OCI-LY1 (cell line): ENCODE data around the gene COPZ1.

Source experiments
- H2AFZ ChIP-seq: fragments of 200-600 bp; sonication (generic), shearing (Covaris generic); 2 replicates; pipeline ENCODE4 v1.6.0; 2014; ENCODE audit warnings: antibody characterized with exemption, mild to moderate bottlenecking, low read length
- H3F3A ChIP-seq: fragments of 200-600 bp; sonication (generic), shearing (Covaris generic); 2 replicates; pipeline ENCODE4 v1.6.0; 2014; ENCODE audit warnings: mild to moderate bottlenecking, antibody characterized with exemption, low read length, moderate library complexity; ENCODE audit not compliant: insufficient read depth
- H3K27ac ChIP-seq: fragments of 200-600 bp; sonication (generic); 2 replicates; pipeline ENCODE4 v1.5.1; 2014; ENCODE audit warnings: low read length, mixed run types, mild to moderate bottlenecking, low read depth; ENCODE audit not compliant: poor library complexity, severe bottlenecking
- H3K27me3 ChIP-seq: fragments of 200-600 bp; sonication (generic); 2 replicates; pipeline ENCODE4 v1.6.0; 2014; ENCODE audit warnings: antibody characterized with exemption, mild to moderate bottlenecking, low read length, moderate library complexity; ENCODE audit not compliant: insufficient read depth
- H3K36me3 ChIP-seq: fragments of 200-600 bp; sonication (generic); 2 replicates; pipeline ENCODE4 v1.6.1; 2014; ENCODE audit warnings: mild to moderate bottlenecking, antibody characterized with exemption, low read length, moderate library complexity, mixed read lengths; ENCODE audit not compliant: insufficient read depth
- H3K4me1 ChIP-seq: fragments of 200-600 bp; sonication (generic); 2 replicates; pipeline ENCODE4 v1.5.1; 2014; ENCODE audit warnings: mild to moderate bottlenecking, low read length, moderate library complexity; ENCODE audit not compliant: insufficient read depth, severe bottlenecking
- H3K4me2 ChIP-seq: fragments of 200-600 bp; sonication (generic), shearing (Covaris generic); 2 replicates; pipeline ENCODE4 v1.6.1; 2014; ENCODE audit warnings: low read length
- H3K4me3 ChIP-seq: fragments of 200-600 bp; sonication (generic); 2 replicates; pipeline ENCODE4 v1.5.1; 2014; ENCODE audit warnings: low read length, low read depth, mild to moderate bottlenecking, mixed read lengths; ENCODE audit not compliant: poor library complexity, severe bottlenecking
- H3K79me2 ChIP-seq: fragments of 200-600 bp; shearing (Covaris generic); 2 replicates; pipeline ENCODE4 v1.6.1; 2016; ENCODE audit warnings: mixed run types, low read length, mixed read lengths; ENCODE audit not compliant: insufficient read depth
- H3K9ac ChIP-seq: fragments of 200-600 bp; sonication (generic), shearing (Covaris generic); 2 replicates; pipeline ENCODE4 v1.6.1; 2014; ENCODE audit warnings: mild to moderate bottlenecking, low read length, mixed read lengths
- H3K9me2 ChIP-seq: fragments of 200-600 bp; sonication (generic), shearing (Covaris generic); 2 replicates; pipeline ENCODE4 v1.6.1; 2014; ENCODE audit warnings: low read depth, mild to moderate bottlenecking, low read length, mixed read lengths
- H3K9me3 ChIP-seq: fragments of 200-600 bp; shearing (Covaris generic); 2 replicates; pipeline ENCODE4 v1.6.1; 2014; ENCODE audit warnings: low read length, mixed read lengths
- H4K20me1 ChIP-seq: fragments of 200-600 bp; sonication (generic), shearing (Covaris generic); 2 replicates; pipeline ENCODE4 v1.6.0; 2016; ENCODE audit warnings: mild to moderate bottlenecking, low read length; ENCODE audit not compliant: insufficient read depth
- EZH2 ChIP-seq: fragments of 200-600 bp; sonication (generic), shearing (Covaris generic); IDR thresholded peaks from 2 replicates; pipeline ENCODE4 v1.8.0; 2017; ENCODE audit warnings: borderline replicate concordance, mixed run types, mild to moderate bottlenecking, antibody characterized with exemption, low read length, moderate library complexity, mixed read lengths
- TF ChIP-seq, protein P1 (sequence below): fragments of 200-600 bp; sonication (generic), shearing (Covaris generic); IDR thresholded peaks from 2 replicates; pipeline ENCODE4 v1.5.1; 2017; ENCODE audit warnings: mild to moderate bottlenecking, antibody characterized with exemption, low read length, moderate library complexity, mixed read lengths

The COPZ1 gene

DNA sequence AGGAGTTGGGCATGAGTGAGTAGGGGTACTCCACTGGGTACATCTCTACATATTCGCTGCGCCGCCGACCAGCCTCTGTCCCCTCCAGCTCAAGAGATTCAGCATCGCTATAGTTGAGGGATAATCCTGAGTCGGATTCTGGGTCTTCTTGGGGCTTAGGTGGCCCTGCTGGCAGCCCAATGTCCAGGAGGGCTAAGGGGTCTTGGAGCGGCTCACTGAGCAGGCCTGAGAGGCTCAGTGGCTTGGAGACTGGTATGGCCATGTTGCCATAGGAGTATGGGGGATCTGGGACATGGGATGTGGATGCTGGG, 32.0 kb upstream of the COPZ1 start:
- TF ChIP-seq EZH2 = no peak
- TF ChIP-seq, protein P1, sequence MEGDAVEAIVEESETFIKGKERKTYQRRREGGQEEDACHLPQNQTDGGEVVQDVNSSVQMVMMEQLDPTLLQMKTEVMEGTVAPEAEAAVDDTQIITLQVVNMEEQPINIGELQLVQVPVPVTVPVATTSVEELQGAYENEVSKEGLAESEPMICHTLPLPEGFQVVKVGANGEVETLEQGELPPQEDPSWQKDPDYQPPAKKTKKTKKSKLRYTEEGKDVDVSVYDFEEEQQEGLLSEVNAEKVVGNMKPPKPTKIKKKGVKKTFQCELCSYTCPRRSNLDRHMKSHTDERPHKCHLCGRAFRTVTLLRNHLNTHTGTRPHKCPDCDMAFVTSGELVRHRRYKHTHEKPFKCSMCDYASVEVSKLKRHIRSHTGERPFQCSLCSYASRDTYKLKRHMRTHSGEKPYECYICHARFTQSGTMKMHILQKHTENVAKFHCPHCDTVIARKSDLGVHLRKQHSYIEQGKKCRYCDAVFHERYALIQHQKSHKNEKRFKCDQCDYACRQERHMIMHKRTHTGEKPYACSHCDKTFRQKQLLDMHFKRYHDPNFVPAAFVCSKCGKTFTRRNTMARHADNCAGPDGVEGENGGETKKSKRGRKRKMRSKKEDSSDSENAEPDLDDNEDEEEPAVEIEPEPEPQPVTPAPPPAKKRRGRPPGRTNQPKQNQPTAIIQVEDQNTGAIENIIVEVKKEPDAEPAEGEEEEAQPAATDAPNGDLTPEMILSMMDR = no peak
- no peaks in the 10 kb centered on the region for H4K20me1 ChIP-seq
- peaks cover 5% of the 10 kb centered on the region for H3K4me1 ChIP-seq
- no peaks in the 10 kb centered on the region for H3K9me2 ChIP-seq
- peaks cover 12% of the 10 kb centered on the region; the same call in 1 of the 2 replicates for H3F3A ChIP-seq
- H2AFZ ChIP-seq = no peak overlapping the region
- H3K4me2 ChIP-seq = no peak overlapping the region
- peaks cover 5% of the 10 kb centered on the region for H3K36me3 ChIP-seq
- no peak overlapping the region for H3K9ac ChIP-seq
- no peaks in the 10 kb centered on the region for H3K9me3 ChIP-seq
- H3K4me3 ChIP-seq = no peak overlapping the region
- no peak overlapping the region for H3K27ac ChIP-seq
- H3K27me3 ChIP-seq = no peaks in the 10 kb centered on the region
- no peaks in the 10 kb centered on the region for H3K79me2 ChIP-seq

DNA sequence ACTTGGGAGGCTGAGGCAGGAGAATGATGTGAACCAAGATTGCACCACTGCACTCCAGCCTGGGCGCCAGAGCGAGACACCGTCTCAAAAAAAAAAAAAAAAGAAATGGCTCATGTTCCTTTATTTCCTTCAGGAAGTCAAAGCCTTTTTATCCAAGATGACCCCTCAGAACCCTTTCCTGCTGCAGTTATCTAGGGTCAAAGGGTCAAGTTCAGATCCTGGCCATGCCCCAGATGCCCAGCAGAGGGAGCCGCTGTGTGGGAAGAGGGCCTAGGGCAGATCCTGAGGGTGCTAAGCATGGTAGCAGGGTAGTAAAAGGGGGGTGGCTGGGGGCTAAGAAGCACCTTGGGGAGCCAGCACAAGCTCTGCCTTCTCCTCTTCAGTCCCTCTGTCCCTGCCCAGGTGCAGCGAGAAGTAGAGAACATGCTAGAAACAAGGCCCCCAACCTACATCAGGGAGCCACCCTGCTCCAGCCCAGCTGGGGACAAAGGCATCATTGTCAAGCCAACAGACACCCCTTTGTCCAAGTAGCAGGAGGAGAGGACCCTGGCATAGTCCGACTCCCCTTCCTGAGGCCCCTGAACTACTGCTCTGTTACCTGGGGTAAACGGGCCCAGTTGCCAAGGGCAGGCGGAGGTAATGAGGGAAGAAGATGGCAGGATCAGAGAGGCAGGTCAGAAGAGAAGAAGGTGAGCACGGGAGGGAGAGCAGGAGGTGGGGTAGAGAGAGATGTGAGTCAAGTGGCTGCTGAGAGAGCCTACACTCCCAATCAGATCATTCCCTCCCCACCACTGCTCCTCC, 30.6 kb upstream of the COPZ1 start:
- Histone ChIP-seq H3K4me1 (no peaks in the 10 kb centered on the region), H4K20me1 (no peaks in the 10 kb centered on the region), H2AFZ (no peak overlapping the region), H3K27ac (no peak overlapping the region), H3K36me3 (no peaks in the 10 kb centered on the region), H3K79me2 (no peaks in the 10 kb centered on the region), H3K4me3 (no peak overlapping the region), H3K4me2 (no peak overlapping the region), H3F3A (0 out of 2 replicates have a peak, but pooled peaks cover 7% of the 10 kb centered on the region), H3K9ac (no peak overlapping the region), H3K9me2 (no peaks in the 10 kb centered on the region), H3K9me3 (no peaks in the 10 kb centered on the region), H3K27me3 (no peaks in the 10 kb centered on the region)
- TF ChIP-seq, protein P1 = peak; percentile 88
- TF ChIP-seq EZH2 = no peak

DNA sequence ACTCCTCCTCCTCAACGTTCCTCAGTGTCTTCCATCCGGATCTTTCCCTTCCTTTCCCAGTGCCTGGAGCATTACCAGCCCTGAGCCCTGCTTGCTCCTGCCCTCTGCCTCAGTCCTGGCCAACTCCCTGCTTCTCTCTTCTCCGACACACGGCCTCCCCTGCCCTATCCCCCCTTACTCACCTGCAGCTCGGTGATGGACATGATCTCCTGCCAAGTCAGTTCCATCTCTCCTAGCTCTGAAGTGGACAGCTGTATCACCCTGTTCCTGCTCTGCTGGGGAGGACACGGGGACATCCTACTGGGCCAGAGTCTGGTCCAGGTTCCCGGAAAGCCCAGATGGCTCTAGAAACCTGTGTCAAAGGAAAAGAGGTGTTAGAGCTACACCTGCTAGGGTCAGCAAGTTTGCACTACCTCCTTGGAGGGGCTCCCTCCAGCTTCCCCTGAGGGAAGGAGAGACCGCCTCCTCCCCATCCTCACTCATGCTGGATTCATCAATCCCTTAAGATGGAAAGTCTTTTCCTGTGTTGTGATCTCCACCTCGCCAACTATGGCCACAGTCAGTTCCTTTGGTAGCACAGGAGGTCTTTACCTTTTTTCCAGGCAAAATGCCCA, 29.9 kb upstream of the COPZ1 start:
- TF ChIP-seq, protein P1 = no peak
- TF ChIP-seq EZH2 = no peak
- Histone ChIP-seq H3K27me3 (no peaks in the 10 kb centered on the region), H2AFZ (no peak overlapping the region), H3K4me3 (no peak overlapping the region), H3K9me3 (no peaks in the 10 kb centered on the region), H4K20me1 (no peaks in the 10 kb centered on the region), H3K79me2 (no peaks in the 10 kb centered on the region), H3K4me2 (no peak overlapping the region), H3K27ac (no peak overlapping the region), H3K36me3 (no peaks in the 10 kb centered on the region), H3K9me2 (no peaks in the 10 kb centered on the region), H3K9ac (no peak overlapping the region), H3F3A (0 out of 2 replicates have a peak, but pooled peaks cover under 1% of the 10 kb centered on the region), H3K4me1 (no peaks in the 10 kb centered on the region)
